ENCODE data around the gene ELMO1.

DNA sequence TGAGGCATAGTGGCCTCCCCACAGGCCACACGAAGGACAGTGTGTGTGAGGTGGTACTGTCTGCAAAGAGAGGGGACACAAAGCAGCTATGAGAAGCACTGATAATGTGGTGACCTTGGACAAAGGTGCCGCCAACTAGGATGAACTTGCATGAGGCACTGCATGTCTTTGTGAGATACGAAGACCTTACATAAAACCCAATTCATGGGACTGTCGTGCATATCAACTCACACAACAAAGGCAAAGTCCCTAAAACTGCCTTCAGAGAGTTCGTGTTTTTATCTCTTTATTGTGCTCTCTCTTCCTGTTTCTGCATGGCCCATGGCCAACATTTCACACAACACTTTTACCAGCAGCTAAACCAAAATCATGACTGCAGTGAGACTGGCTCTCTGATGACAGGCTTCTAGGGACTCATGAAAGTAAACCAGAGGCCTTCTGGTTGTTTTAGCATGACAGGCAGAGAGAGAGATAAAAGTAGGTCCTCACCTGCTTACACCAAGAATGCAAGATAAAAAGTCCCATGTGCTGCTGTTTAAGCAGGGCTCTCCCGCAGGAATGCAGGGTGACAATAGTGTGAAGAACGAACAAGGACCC lies 347.8 kb downstream of the ELMO1 start:
- TF ChIP-seq, protein P1, sequence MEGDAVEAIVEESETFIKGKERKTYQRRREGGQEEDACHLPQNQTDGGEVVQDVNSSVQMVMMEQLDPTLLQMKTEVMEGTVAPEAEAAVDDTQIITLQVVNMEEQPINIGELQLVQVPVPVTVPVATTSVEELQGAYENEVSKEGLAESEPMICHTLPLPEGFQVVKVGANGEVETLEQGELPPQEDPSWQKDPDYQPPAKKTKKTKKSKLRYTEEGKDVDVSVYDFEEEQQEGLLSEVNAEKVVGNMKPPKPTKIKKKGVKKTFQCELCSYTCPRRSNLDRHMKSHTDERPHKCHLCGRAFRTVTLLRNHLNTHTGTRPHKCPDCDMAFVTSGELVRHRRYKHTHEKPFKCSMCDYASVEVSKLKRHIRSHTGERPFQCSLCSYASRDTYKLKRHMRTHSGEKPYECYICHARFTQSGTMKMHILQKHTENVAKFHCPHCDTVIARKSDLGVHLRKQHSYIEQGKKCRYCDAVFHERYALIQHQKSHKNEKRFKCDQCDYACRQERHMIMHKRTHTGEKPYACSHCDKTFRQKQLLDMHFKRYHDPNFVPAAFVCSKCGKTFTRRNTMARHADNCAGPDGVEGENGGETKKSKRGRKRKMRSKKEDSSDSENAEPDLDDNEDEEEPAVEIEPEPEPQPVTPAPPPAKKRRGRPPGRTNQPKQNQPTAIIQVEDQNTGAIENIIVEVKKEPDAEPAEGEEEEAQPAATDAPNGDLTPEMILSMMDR (conservative IDR thresholded peaks at IDR 0.05; ENCODE audit: low read depth in 2 of 2): no peak
- no peak for TF ChIP-seq EZH2phosphoT487 (IDR thresholded peaks at IDR 0.05; ENCODE audit: unreplicated experiment)

Measured in GM23338 (cell line).